Peyer's patch (tissue), 4 donors: Measurements from ENCODE around the gene LRCH3.

Experiments
- POLR2A ChIP-seq, 2 donors: fragments of 450-650 bp; IDR thresholded peaks; one replicate each; pipeline ENCODE4 v1.5.1; 2017; ENCODE audit warnings: antibody characterized with exemption in 2 of 2, mild to moderate bottlenecking in 2 of 2, moderate library complexity in 2 of 2
- TF ChIP-seq, protein P1 (sequence below), 6 experiments: fragments of 450-650 bp in 4 of 6; fragments of 200-600 bp in 2 of 6; sonication (generic) in 1 of 6; IDR thresholded peaks; one replicate each; pipeline ENCODE4 v1.5.1; 2017 to 2019; ENCODE audit warnings: antibody characterized with exemption in 6 of 6, mild to moderate bottlenecking in 3 of 6, moderate library complexity in 1 of 6

DNA sequence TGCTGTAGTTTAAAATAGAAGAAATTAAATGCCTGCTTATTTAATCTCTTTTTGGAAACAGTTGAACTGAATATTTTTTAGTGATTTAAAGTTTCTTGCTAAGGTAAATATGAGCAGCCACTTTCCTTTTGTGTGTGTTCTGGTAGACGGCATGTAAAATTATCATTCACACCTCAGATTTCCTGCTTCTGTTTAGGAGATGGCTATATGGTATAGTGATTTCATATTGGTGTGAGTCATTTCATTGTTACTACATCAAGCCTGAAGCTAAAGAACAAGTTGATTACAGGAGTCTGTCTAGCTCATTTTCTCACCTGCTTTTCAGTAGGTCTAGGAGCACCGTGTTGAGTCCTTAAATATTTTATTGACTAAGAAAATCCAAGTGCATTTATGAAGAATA lies 2.2 kb downstream of the LRCH3 start:
- TF ChIP-seq, protein P1, sequence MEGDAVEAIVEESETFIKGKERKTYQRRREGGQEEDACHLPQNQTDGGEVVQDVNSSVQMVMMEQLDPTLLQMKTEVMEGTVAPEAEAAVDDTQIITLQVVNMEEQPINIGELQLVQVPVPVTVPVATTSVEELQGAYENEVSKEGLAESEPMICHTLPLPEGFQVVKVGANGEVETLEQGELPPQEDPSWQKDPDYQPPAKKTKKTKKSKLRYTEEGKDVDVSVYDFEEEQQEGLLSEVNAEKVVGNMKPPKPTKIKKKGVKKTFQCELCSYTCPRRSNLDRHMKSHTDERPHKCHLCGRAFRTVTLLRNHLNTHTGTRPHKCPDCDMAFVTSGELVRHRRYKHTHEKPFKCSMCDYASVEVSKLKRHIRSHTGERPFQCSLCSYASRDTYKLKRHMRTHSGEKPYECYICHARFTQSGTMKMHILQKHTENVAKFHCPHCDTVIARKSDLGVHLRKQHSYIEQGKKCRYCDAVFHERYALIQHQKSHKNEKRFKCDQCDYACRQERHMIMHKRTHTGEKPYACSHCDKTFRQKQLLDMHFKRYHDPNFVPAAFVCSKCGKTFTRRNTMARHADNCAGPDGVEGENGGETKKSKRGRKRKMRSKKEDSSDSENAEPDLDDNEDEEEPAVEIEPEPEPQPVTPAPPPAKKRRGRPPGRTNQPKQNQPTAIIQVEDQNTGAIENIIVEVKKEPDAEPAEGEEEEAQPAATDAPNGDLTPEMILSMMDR (IDR thresholded peaks at IDR 0.05) = no peak
- no peak for TF ChIP-seq POLR2A (IDR thresholded peaks at IDR 0.05)
